IMR-90 (cell line): ENCODE data around the gene TGFBI. TPM values are rescaled to one million over a fixed set of nuclear protein-coding genes. Genes with fewer than 3 reads are reported as not detected.

Source experiments
- ATAC-seq: fragments of 200-7000 bp; cut with Tn5 transposase; 2 replicates; pipeline ENCODE4 v1.9.1; 2020; ENCODE audit warnings: low read depth, mild to moderate bottlenecking, moderate library complexity
- BruUV-seq: library from RNA; stranded (reverse); fragments of 400-500 nt; replicated peaks from 2 replicates; lab custom pipeline; 2021; lab: Mats Ljungman, UMichigan
- CTCF ChIA-PET: fragments of 300-600 bp; formaldehyde crosslinking; extraction: SDS; loops from one replicate; lab custom pipeline; 2021; ENCODE audit warnings: antibody characterized with exemption; lab: Yijun Ruan, JAX
- POLR2A ChIA-PET: fragments of 300-600 bp; sonication (Branson Sonifier 250); formaldehyde crosslinking; loops from one replicate; lab custom pipeline; 2022; ENCODE audit warnings: antibody characterized with exemption; ENCODE audit not compliant: unreplicated experiment; lab: Charles Lee
- DNase-seq: peaks from one replicate; pipeline ENCODE4 v3.0.0; 2013
- H2AFZ ChIP-seq: replicated peaks from 2 replicates; pipeline ENCODE3; 2013; ENCODE audit warnings: low read length, mild to moderate bottlenecking; ENCODE audit not compliant: poor library complexity
- H2AK5ac ChIP-seq: 2 replicates; pipeline ENCODE4 v1.6.1; 2013; ENCODE audit warnings: low read depth, low read length, inconsistent platforms
- H2AK9ac ChIP-seq: replicated peaks from 2 replicates; pipeline ENCODE3; 2013; ENCODE audit warnings: mild to moderate bottlenecking, low read depth, low read length, moderate library complexity; ENCODE audit not compliant: poor library complexity
- H2BK120ac ChIP-seq: 2 replicates; pipeline ENCODE4 v1.6.1; 2013; ENCODE audit warnings: low read depth, low read length, inconsistent platforms
- H2BK15ac ChIP-seq: 3 replicates; pipeline ENCODE4 v1.6.1; 2013; ENCODE audit warnings: low read depth, low read length, inconsistent platforms
- H2BK20ac ChIP-seq: 2 replicates; pipeline ENCODE4 v1.6.1; 2013; ENCODE audit warnings: low read depth, mild to moderate bottlenecking, inconsistent platforms, low read length, moderate library complexity
- H2BK5ac ChIP-seq: 2 replicates; pipeline ENCODE4 v1.6.1; 2013; ENCODE audit warnings: mild to moderate bottlenecking, low read depth, low read length, inconsistent platforms; ENCODE audit not compliant: poor library complexity, severe bottlenecking
- H3K14ac ChIP-seq: replicated peaks from 2 replicates; pipeline ENCODE4 v1.6.1; 2013; ENCODE audit warnings: low read depth, low read length, inconsistent platforms
- H3K18ac ChIP-seq: 2 replicates; pipeline ENCODE4 v1.6.1; 2013; ENCODE audit warnings: low read depth, low read length, control low read depth
- H3K23ac ChIP-seq: 2 replicates; pipeline ENCODE4 v1.6.1; 2013; ENCODE audit warnings: low read depth, low read length, inconsistent platforms
- H3K27ac ChIP-seq: 2 replicates; pipeline ENCODE4 v1.5.1; 2013; ENCODE audit warnings: mild to moderate bottlenecking, control low read depth, low read length; ENCODE audit not compliant: insufficient read depth
- H3K27me3 ChIP-seq: 2 replicates; pipeline ENCODE4 v1.6.1; 2013; ENCODE audit warnings: low read length; ENCODE audit not compliant: control insufficient read depth, insufficient read depth
- H3K36me3 ChIP-seq: 2 replicates; pipeline ENCODE4 v1.6.1; 2013; ENCODE audit warnings: low read length, mixed read lengths; ENCODE audit not compliant: control insufficient read depth, insufficient read depth
- H3K4ac ChIP-seq: 2 replicates; pipeline ENCODE4 v1.6.1; 2013; ENCODE audit warnings: low read depth, low read length, inconsistent platforms
- H3K4me1 ChIP-seq: 2 replicates; pipeline ENCODE4 v1.6.1; 2013; ENCODE audit warnings: low read length, mixed read lengths; ENCODE audit not compliant: control insufficient read depth, insufficient read depth
- H3K4me2 ChIP-seq: 2 replicates; pipeline ENCODE4 v1.6.1; 2013; ENCODE audit warnings: low read depth, mild to moderate bottlenecking, control low read depth, low read length, moderate library complexity
- H3K4me3 ChIP-seq: 2 replicates; pipeline ENCODE4 v1.5.1; 2013; ENCODE audit warnings: low read depth, mild to moderate bottlenecking, control low read depth, low read length, moderate library complexity; ENCODE audit not compliant: insufficient read depth
- H3K56ac ChIP-seq: 2 replicates; pipeline ENCODE4 v1.6.1; 2013; ENCODE audit warnings: low read length, inconsistent platforms; ENCODE audit not compliant: insufficient read depth; ENCODE audit errors: extremely low read depth
- H3K79me1 ChIP-seq, 2 experiments: 2 replicates each; pipeline ENCODE4 v1.6.1; 2013; ENCODE audit warnings: low read length in 2 of 2, inconsistent platforms in 1 of 2, low read depth in 1 of 2
- H3K9ac ChIP-seq: 2 replicates; pipeline ENCODE4 v1.6.1; 2013; ENCODE audit warnings: low read depth, low read length, control low read depth
- H3K9me1 ChIP-seq: 2 replicates; pipeline ENCODE4 v1.6.1; 2013; ENCODE audit warnings: low read length, inconsistent platforms; ENCODE audit not compliant: insufficient read depth
- H3K9me3 ChIP-seq: 2 replicates; pipeline ENCODE4 v1.6.1; 2013; ENCODE audit warnings: low read length; ENCODE audit not compliant: control insufficient read depth, insufficient read depth
- H4K20me1 ChIP-seq: 2 replicates; pipeline ENCODE4 v1.6.1; 2013; ENCODE audit warnings: low read length, inconsistent platforms; ENCODE audit not compliant: insufficient read depth
- H4K5ac ChIP-seq: 2 replicates; pipeline ENCODE4 v1.6.1; 2013; ENCODE audit warnings: mild to moderate bottlenecking, low read depth, low read length, control low read depth
- H4K8ac ChIP-seq, 2 experiments: 2 replicates each; pipeline ENCODE4 v1.6.1; 2013; ENCODE audit warnings: low read depth in 2 of 2, low read length in 2 of 2, control low read depth in 1 of 2, inconsistent platforms in 1 of 2
- H4K91ac ChIP-seq: 2 replicates; pipeline ENCODE4 v1.6.1; 2013; ENCODE audit warnings: low read depth, low read length, inconsistent platforms; ENCODE audit not compliant: insufficient read depth
- POLR2A ChIP-seq: IDR thresholded peaks from 2 replicates; pipeline ENCODE4 v1.6.1; 2012; ENCODE audit warnings: mild to moderate bottlenecking, low read depth, low read length
- RAD21 ChIP-seq: IDR thresholded peaks from 2 replicates; pipeline ENCODE4 v1.6.1; 2012; ENCODE audit warnings: low read length, improper control_type of control experiment
- WGBS, 2 experiments: methylation state at CpG; one replicate each; pipeline versions ENCODE4 v1.1.5 to v1.1.7; 2013; ENCODE audit warnings: missing lambda C conversion rate in 2 of 2; ENCODE audit not compliant: insufficient read length in 1 of 2; ENCODE audit errors: extremely low coverage in 2 of 2; 5-methylcytosine and 5-hydroxymethylcytosine counted together
- dilution Hi-C: fragments of 300-500 bp; cut with HindIII; formaldehyde crosslinking; loops from one replicate; pipeline ENCODE4 v1.14.3; 2018; ENCODE audit warnings: low sequenced_read_pairs; ENCODE audit not compliant: unreplicated experiment
- in situ Hi-C: fragments of 300-500 bp; cut with MboI; formaldehyde crosslinking; loops from 3 replicates; pipeline ENCODE4 v1.14.3; 2019; ENCODE audit warnings: low sequenced_read_pairs, inconsistent platforms, mixed read lengths
- intact Hi-C: fragments of 100-400 bp; cut with micrococcal nuclease; formaldehyde crosslinking; loops from 2 replicates; pipeline ENCODE4 v1.10.0; 2022
- polyA plus RNA-seq, 3 experiments: library from polyadenylated mRNA; depleted of rRNA; stranded (reverse); fragments of >200 nt; gene quantifications; 2 replicates each; pipeline ENCODE4 v1.2.3, GENCODE V29; 2012; ENCODE audit warnings: low replicate concordance in 1 of 3
- total RNA-seq: library from RNA; depleted of rRNA; stranded (reverse); fragments of >200 nt; gene quantifications from 2 replicates; pipeline ENCODE4 v1.2.3, GENCODE V29; 2012

Gene TGFBI
- total and polyA plus RNA-seq, 2 of the 4 experiments (the other 2 are of a cell fraction) = 618 to 1,551 TPM

GRCh38 chr5:136030252-136030651 lies 1.5 kb downstream of the TGFBI start:
- CTCF ChIA-PET = no interaction called here
- POLR2A ChIA-PET = no interaction called here
- Histone ChIP-seq H2AK5ac (peak overlapping the region; percentile 96), H3K4me1 (peaks cover 23% of the 10 kb centered on the region), H3K18ac (peak overlapping the region; percentile 95), H3K14ac (peak overlapping the region; percentile 97), H3K4ac (peak overlapping the region; percentile 98), H3K9me1 (peaks cover 30% of the 10 kb centered on the region), H4K8ac (peak overlapping the region; percentile 84 to 85), H4K20me1 (peaks cover 40% of the 10 kb centered on the region), H3K4me2 (peak overlapping the region; percentile 98), H2BK120ac (peak overlapping the region; percentile 22), H2BK15ac (0 out of 3 replicates have a peak overlapping the region, but pooled peaks have one; percentile 11), H3K36me3 (peaks cover 49% of the 10 kb centered on the region), H3K9ac (peak overlapping the region; percentile 99), H2BK20ac (0 out of 2 replicates have a peak overlapping the region, but pooled peaks have one; percentile 27), H3K27ac (peak overlapping the region; percentile 89), H4K5ac (peak overlapping the region; percentile 61; the same call in 1 of the 2 replicates), H3K56ac (peak overlapping the region; percentile 84), H2AK9ac (peak overlapping the region; percentile 22), H3K9me3 (no peaks in the 10 kb centered on the region), H3K79me1 (peaks cover 24 to 73% of the 10 kb centered on the region in 2 experiments), H3K4me3 (peak overlapping the region; percentile 92), H2BK5ac (peak overlapping the region; percentile 88), H3K27me3 (no peaks in the 10 kb centered on the region), H3K23ac (peak overlapping the region; percentile 98), H2AFZ (no peak overlapping the region), H4K91ac (peak overlapping the region; percentile 95)
- no TSS peak for BruUV-seq
- in situ Hi-C loops (no loop called here), dilution Hi-C loops (no loop called here), intact Hi-C loops (no loop called here)
- 67% methylated on average over 1 of the region's 2 CpGs; no CpG with 5 or more reads in 1 of the 2 experiments for WGBS, 2 experiments
- no peak for TF ChIP-seq RAD21
- peak; percentile 84 for TF ChIP-seq POLR2A
- DNase-seq (no peak), ATAC-seq (no peak)
